Hepatocyte (in vitro differentiated cells): ENCODE data around the gene TSPAN8. TPM values are rescaled to one million over a fixed set of nuclear protein-coding genes. Genes with fewer than 3 reads are reported as not detected.

Source experiments
- DNase-seq: peaks from one replicate; pipeline ENCODE4 v3.0.0-alpha.2; 2016; ENCODE audit warnings: low spot score
- H2AFZ ChIP-seq: fragments of 200-600 bp; sonication (generic); 2 replicates; pipeline ENCODE4 v1.6.0; 2016; ENCODE audit warnings: antibody characterized with exemption, mild to moderate bottlenecking
- H3K27ac ChIP-seq: fragments of 200-600 bp; sonication (generic); 2 replicates; pipeline ENCODE4 v1.5.1; 2016; ENCODE audit warnings: mild to moderate bottlenecking
- H3K27me3 ChIP-seq: fragments of 200-600 bp; sonication (generic); 2 replicates; pipeline ENCODE4 v1.6.1; 2016
- H3K36me3 ChIP-seq: fragments of 200-600 bp; sonication (generic); replicated peaks from 2 replicates; pipeline ENCODE4 v1.5.1; 2016; ENCODE audit warnings: low read depth; ENCODE audit not compliant: insufficient read depth
- H3K4me1 ChIP-seq: fragments of 200-600 bp; sonication (generic); 2 replicates; pipeline ENCODE4 v1.5.1; 2016; ENCODE audit warnings: mild to moderate bottlenecking, moderate library complexity; ENCODE audit not compliant: insufficient read depth
- H3K4me2 ChIP-seq: fragments of 200-600 bp; sonication (generic); 2 replicates; pipeline ENCODE4 v1.6.0; 2016
- H3K4me3 ChIP-seq: fragments of 200-600 bp; sonication (generic); 2 replicates; pipeline ENCODE4 v1.5.1; 2016; ENCODE audit warnings: mild to moderate bottlenecking
- H3K79me2 ChIP-seq: fragments of 200-600 bp; sonication (generic); 2 replicates; pipeline ENCODE4 v1.6.0; 2017; ENCODE audit warnings: mild to moderate bottlenecking
- H3K9me2 ChIP-seq: fragments of 200-600 bp; sonication (generic); replicated peaks from 2 replicates; pipeline ENCODE4 v1.6.0; 2017; ENCODE audit warnings: mild to moderate bottlenecking; ENCODE audit not compliant: insufficient read depth
- H3K9me3 ChIP-seq: fragments of 200-600 bp; sonication (generic); 2 replicates; pipeline ENCODE4 v1.5.1; 2016; ENCODE audit warnings: low read depth, mild to moderate bottlenecking
- H4K20me1 ChIP-seq: fragments of 200-600 bp; sonication (generic); 2 replicates; pipeline ENCODE4 v1.6.0; 2016; ENCODE audit warnings: mild to moderate bottlenecking; ENCODE audit not compliant: insufficient read depth, poor library complexity, severe bottlenecking
- CTCF ChIP-seq: fragments of 200-600 bp; sonication (generic); IDR thresholded peaks from 2 replicates; pipeline ENCODE4 v1.5.1; 2016; ENCODE audit warnings: antibody characterized with exemption, mild to moderate bottlenecking; ENCODE audit not compliant: poor library complexity
- EZH2 ChIP-seq: fragments of 200-600 bp; sonication (generic); IDR thresholded peaks from 2 replicates; pipeline ENCODE4 v1.6.1; 2016; ENCODE audit warnings: antibody characterized with exemption, mild to moderate bottlenecking, borderline replicate concordance
- EZH2phosphoT487 ChIP-seq: fragments of 200-600 bp; sonication (generic); IDR thresholded peaks from one replicate; pipeline ENCODE4 v1.6.1; 2018; ENCODE audit warnings: antibody characterized with exemption, mild to moderate bottlenecking, low read depth, moderate library complexity; ENCODE audit not compliant: unreplicated experiment, severe bottlenecking
- WGBS: methylation state at CpG from one replicate; pipeline ENCODE4 v1.1.6; 2016; ENCODE audit warnings: low lambda C conversion rate; ENCODE audit errors: missing lambda C conversion rate; 5-methylcytosine and 5-hydroxymethylcytosine counted together
- polyA plus RNA-seq: library from polyadenylated mRNA; unstranded; fragments of >200 nt; fragmentation: Nextera tagmentation; extraction: Ambion mirVana; gene quantifications from 2 replicates; pipeline ENCODE4 v1.2.1, GENCODE V29; 2016
- total RNA-seq: library from RNA; depleted of rRNA; stranded (reverse); fragments of >200 nt; gene quantifications from 2 replicates; pipeline ENCODE4 v1.2.3, GENCODE V29; 2014

The TSPAN8 gene
- total and polyA plus RNA-seq, 2 experiments from 2014 or later = 312 to 639 TPM

- no peaks in the 10 kb centered on the region for H3K27me3 ChIP-seq
- no peaks in the 10 kb centered on the region for H3K9me2 ChIP-seq
- H3K27ac ChIP-seq = no peak overlapping the region
- no peak overlapping the region for H3K4me3 ChIP-seq
- DNase-seq = no peak
- no peaks in the 10 kb centered on the region for H3K9me3 ChIP-seq
- H2AFZ ChIP-seq = no peak overlapping the region
- no peaks in the 10 kb centered on the region for H4K20me1 ChIP-seq
- H3K4me1 ChIP-seq = no peaks in the 10 kb centered on the region
- H3K36me3 ChIP-seq = no peaks in the 10 kb centered on the region
- no peak overlapping the region for H3K4me2 ChIP-seq
- TF ChIP-seq EZH2phosphoT487 = no peak
- no peaks in the 10 kb centered on the region for H3K79me2 ChIP-seq
These were observed 17.0 kb upstream of the TSPAN8 start for GRCh38 chr12:71174825-71175224.

- Histone ChIP-seq H3K4me1 (no peaks in the 10 kb centered on the region), H3K79me2 (no peaks in the 10 kb centered on the region), H3K4me2 (no peak overlapping the region), H3K9me3 (no peaks in the 10 kb centered on the region), H3K9me2 (no peaks in the 10 kb centered on the region), H4K20me1 (no peaks in the 10 kb centered on the region), H3K27ac (no peak overlapping the region), H3K27me3 (no peaks in the 10 kb centered on the region), H3K4me3 (no peak overlapping the region), H3K36me3 (no peaks in the 10 kb centered on the region), H2AFZ (no peak overlapping the region)
- WGBS = 28% methylated on average over 1 of the region's 1 CpG
- no peak for TF ChIP-seq EZH2phosphoT487
- no peak for TF ChIP-seq EZH2
- no peak for TF ChIP-seq CTCF
- no peak for DNase-seq
These were observed 16.3 kb upstream of the TSPAN8 start for GRCh38 chr12:71174146-71174545.

- DNase-seq = no peak
- Histone ChIP-seq H3K27me3 (no peaks in the 10 kb centered on the region), H3K9me3 (no peaks in the 10 kb centered on the region), H2AFZ (no peak overlapping the region), H3K36me3 (no peaks in the 10 kb centered on the region), H3K27ac (no peak overlapping the region), H3K4me2 (no peak overlapping the region), H3K79me2 (no peaks in the 10 kb centered on the region), H4K20me1 (no peaks in the 10 kb centered on the region), H3K4me1 (no peaks in the 10 kb centered on the region), H3K4me3 (no peak overlapping the region), H3K9me2 (no peaks in the 10 kb centered on the region)
- TF ChIP-seq EZH2phosphoT487 = no peak
- TF ChIP-seq CTCF = no peak
- TF ChIP-seq EZH2 = no peak
- 77% methylated on average over 1 of the region's 1 CpG for WGBS
These were observed 12.7 kb upstream of the TSPAN8 start for GRCh38 chr12:71170456-71170855.

GRCh38 chr12:71169286-71169685 lies 11.5 kb upstream of the TSPAN8 start:
- no peak overlapping the region for H2AFZ ChIP-seq

More at GRCh38 chr12:71169286-71169685, 11.5 kb upstream of the TSPAN8 start:
- H3K36me3 ChIP-seq = no peaks in the 10 kb centered on the region
- H3K4me2 ChIP-seq = no peak overlapping the region
- H3K27me3 ChIP-seq = no peaks in the 10 kb centered on the region
- peaks cover 3% of the 10 kb centered on the region for H3K4me1 ChIP-seq
- H3K79me2 ChIP-seq = no peaks in the 10 kb centered on the region
- no peaks in the 10 kb centered on the region for H3K9me3 ChIP-seq
- DNase-seq = no peak
- no peak overlapping the region for H3K4me3 ChIP-seq
- H4K20me1 ChIP-seq = no peaks in the 10 kb centered on the region
- no peaks in the 10 kb centered on the region for H3K9me2 ChIP-seq
- H3K27ac ChIP-seq = no peak overlapping the region
- TF ChIP-seq CTCF (no peak), EZH2 (no peak), EZH2phosphoT487 (no peak)
